ENCODE results near the gene ZNF384. TPM values are rescaled to one million over a fixed set of nuclear protein-coding genes. Genes with fewer than 3 reads are reported as not detected.
"Not testable (repeated sequence)": the region's sequence is repeated elsewhere in the genome, so short reads cannot be mapped to it uniquely, and the experiment has no call there.

The ZNF384 gene
- 6.4 and 11.6 TPM in 2 replicates for total RNA-seq

DNA sequence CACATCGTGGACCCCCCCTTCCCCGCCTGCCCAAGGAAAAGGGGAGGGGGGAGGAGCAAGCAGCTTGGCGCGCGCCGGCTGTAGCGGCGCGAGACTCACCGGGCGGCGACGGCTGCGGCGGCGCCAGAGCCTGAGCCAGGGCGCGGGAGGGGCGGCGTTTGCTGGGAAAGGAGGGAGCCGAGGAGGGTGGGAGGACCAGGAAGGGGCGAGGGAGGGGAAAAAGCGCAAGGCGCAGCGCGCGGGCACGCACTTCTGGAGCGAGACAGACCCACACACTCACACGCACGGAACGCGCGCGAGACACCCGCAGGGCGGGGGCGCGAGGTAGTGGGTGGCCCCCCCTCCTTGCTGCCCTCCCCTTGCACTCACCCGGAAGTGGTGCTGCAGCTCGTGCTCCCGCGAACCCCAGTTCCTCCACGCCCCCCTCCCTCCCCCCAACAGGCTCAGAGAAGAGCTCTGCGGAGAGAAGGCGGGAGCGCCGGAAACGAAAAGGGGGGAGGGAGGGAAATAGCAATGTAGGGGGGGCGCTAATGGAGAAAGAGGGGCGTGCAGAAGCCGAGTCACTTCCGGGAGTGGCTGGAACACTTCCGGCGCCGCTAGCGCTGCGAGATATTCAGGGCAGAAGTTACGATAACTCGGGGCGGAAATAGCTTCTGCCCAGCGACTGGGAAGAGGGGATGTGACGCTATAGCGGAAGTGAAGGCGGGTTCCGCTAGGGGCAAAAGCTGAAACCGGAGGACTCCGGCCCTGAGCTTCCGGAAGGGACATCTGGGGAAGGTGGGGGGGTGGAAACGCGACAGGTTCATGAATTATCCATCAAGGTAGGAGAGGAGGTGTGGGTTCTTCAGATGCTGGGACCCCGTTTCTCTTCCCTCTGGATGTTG lies at the start of gene ZNF384:
Gene ZNF384 (minus strand): TSS at position 377 of the 884 bp plus-strand sequence. CDS start 9,855 bp downstream, outside the sequence.
- peak; percentile 99 to 100 for DNase-seq (ENCODE audit: low read depth in 2 of 2)

DNA sequence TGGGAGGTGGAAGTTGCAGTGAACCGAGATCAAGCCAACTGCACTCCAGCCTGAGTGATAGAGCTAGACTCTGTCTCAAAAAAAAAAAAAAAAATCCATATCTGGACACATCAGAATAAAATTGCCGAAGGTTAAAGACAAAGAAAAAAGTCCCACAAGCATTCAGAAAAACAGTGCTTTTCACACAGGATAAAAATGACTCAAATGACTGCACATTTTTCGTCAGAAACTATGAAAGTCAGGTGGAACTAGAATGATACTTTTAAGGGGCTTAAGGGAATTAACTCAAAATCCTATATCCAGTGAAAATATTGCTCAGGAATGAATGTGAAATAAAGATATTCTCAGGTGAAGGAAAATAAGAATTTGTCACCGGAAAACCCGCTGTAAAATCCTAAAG lies 47.6 kb upstream of the ZNF384 start:
- no peak for DNase-seq (ENCODE audit: low read depth in 2 of 2)

DNA sequence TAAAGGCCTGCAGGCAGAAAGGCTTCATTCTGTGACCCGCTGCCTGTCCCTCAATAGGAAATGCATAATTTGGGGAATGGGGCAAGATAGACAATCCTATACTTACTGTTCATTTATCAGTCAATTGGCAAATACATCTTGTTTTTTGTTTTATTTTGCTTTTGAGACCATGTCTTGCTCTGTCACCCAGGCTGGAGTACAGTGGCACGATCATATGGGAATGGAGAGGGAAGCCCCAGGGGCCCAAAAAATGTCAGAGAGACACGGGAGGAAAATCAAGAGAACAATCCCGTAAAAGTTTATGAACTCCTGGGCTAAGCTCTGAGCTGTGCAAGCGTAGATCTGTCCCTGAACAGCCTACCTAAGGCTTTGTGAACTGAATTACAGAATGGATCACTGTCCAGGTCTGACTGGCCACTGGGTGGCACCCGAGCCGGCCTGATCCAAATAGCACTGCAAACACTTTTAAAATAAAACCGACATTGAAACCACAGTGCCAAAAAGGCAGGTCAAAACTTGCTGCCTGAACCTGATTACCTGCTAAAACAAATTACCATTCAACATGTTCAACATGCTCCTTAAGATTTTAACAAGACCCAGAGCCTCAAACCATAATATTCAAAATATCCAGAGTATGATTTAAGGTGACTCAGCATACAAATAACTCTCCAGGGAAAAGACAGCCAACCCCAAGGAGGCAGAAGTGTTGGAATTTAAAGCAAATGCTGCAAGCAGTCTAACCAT lies 46.4 kb upstream of the ZNF384 start:
- peak; percentile 55 to 61 for DNase-seq (ENCODE audit: low read depth in 2 of 2)

GRCh38 chr12:6734506-6735387 lies 45.6 kb upstream of the ZNF384 start:
- DNase-seq (ENCODE audit: low read depth in 2 of 2) = peak in 1 of 2 donors; percentile 28

- no peak for DNase-seq (ENCODE audit: low read depth in 2 of 2)
Observed at GRCh38 chr12:6730169-6730568, 41.0 kb upstream of the ZNF384 start.

GRCh38 chr12:6729186-6729585 lies 40.0 kb upstream of the ZNF384 start:
- DNase-seq (ENCODE audit: low read depth in 2 of 2) = no peak

- no peak for DNase-seq (ENCODE audit: low read depth in 2 of 2)
Observed at GRCh38 chr12:6725350-6725749, 36.2 kb upstream of the ZNF384 start.

GRCh38 chr12:6724409-6724797 lies 35.2 kb upstream of the ZNF384 start:
- peak in 1 of 2 donors; percentile 31 for DNase-seq (ENCODE audit: low read depth in 2 of 2)

- DNase-seq (ENCODE audit: low read depth in 2 of 2) = peak; percentile 97 to 98
Observed at GRCh38 chr12:6723607-6724408, 34.6 kb upstream of the ZNF384 start, which contains the start of gene COPS7A. TSS of gene COPS7A (plus strand) at chr12:6724046. CDS start at chr12:6724657, 611 bp downstream.

DNA sequence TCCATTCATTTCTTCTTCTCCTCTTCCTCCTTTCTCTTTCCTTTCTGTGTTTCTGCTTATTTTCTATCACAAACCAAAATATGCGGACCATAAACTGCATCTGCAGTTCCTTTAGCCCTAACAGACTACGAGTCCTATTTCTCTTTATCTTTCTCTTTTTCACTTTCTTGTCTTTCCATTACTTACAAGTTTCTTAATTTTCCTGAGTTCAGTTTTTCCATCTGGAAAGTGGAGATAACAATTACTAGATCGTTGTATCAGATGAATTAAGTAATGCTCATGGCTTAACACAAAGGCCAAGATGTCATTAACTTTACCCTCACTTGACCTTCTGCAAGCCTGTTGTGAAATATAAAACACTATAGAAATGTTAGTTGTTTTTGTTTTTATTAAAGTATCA lies 33.7 kb upstream of the ZNF384 start:
- DNase-seq (ENCODE audit: low read depth in 2 of 2) = no peak

GRCh38 chr12:6716874-6717437 lies 27.8 kb upstream of the ZNF384 start:
- no peak for DNase-seq (ENCODE audit: low read depth in 2 of 2)

- not testable (repeated sequence) for DNase-seq (ENCODE audit: low read depth in 2 of 2)
Observed at GRCh38 chr12:6716031-6716873, 27.1 kb upstream of the ZNF384 start.

- no peak for DNase-seq (ENCODE audit: low read depth in 2 of 2)
Observed at GRCh38 chr12:6708960-6709394, 19.8 kb upstream of the ZNF384 start.

GRCh38 chr12:6708351-6708750 lies 19.2 kb upstream of the ZNF384 start:
- not testable (repeated sequence) for DNase-seq (ENCODE audit: low read depth in 2 of 2)

GRCh38 chr12:6703631-6704030 lies 14.5 kb upstream of the ZNF384 start:
- no peak for DNase-seq (ENCODE audit: low read depth in 2 of 2)

- no peak for DNase-seq (ENCODE audit: low read depth in 2 of 2)
Observed at GRCh38 chr12:6701078-6701768, 12.0 kb upstream of the ZNF384 start.

DNA sequence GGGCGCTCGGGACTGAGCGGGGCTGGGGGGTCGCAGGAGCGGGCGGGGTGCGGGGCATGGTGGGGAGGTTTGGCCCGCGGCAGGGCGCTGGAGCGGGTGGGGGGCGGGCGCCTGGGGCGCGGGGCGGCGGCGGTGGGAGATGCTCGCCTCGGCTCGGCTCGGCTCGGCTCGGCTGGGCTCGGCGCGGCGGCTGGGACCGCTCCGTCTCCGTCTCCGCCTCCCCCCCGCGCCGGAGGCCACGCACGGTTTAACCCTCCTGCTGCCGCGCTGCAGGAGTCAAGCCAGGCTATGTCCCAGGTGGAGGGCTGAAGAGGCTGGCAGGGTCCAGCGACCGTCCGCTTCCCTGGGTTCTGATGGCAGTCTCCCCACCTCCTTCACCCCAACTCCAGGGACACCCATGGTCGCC lies 11.5 kb upstream of the ZNF384 start, which contains the start of gene PIANP:
Gene PIANP (minus strand): TSS at position 170 of the 406 bp plus-strand sequence. CDS start 2,754 bp downstream, outside the sequence.
- peak in 1 of 2 donors; percentile 33 for DNase-seq (ENCODE audit: low read depth in 2 of 2)

- no peak for DNase-seq (ENCODE audit: low read depth in 2 of 2)
Observed at GRCh38 chr12:6699989-6700645, 10.9 kb upstream of the ZNF384 start.
